DOHH2 (cell line): ENCODE results near the gene CATSPERD.

Experiments used
- H3F3A ChIP-seq: fragments of 200-600 bp; sonication (generic), shearing (Covaris generic); 2 replicates; pipeline ENCODE4 v1.6.0; 2016; ENCODE audit warnings: antibody characterized with exemption, mild to moderate bottlenecking; ENCODE audit not compliant: control insufficient read depth, insufficient read depth
- H3K27ac ChIP-seq: fragments of 200-600 bp; sonication (generic); 2 replicates; pipeline ENCODE4 v1.5.1; 2014; ENCODE audit warnings: low read depth, mild to moderate bottlenecking, low read length, moderate library complexity
- H3K27me3 ChIP-seq: fragments of 200-600 bp; sonication (generic); 2 replicates; pipeline ENCODE4 v1.6.1; 2014; ENCODE audit warnings: mild to moderate bottlenecking, low read length, mixed read lengths; ENCODE audit not compliant: control insufficient read depth
- H3K36me3 ChIP-seq: fragments of 200-600 bp; sonication (generic); 2 replicates; pipeline ENCODE4 v1.6.1; 2014; ENCODE audit warnings: mild to moderate bottlenecking, low read length, moderate library complexity, mixed read lengths; ENCODE audit not compliant: control insufficient read depth
- H3K4me1 ChIP-seq: fragments of 200-600 bp; sonication (generic); 2 replicates; pipeline ENCODE4 v1.6.1; 2014; ENCODE audit warnings: mild to moderate bottlenecking, low read length, mixed read lengths; ENCODE audit not compliant: control insufficient read depth
- H3K4me2 ChIP-seq: fragments of 200-600 bp; sonication (generic); 2 replicates; pipeline ENCODE4 v1.6.0; 2014; ENCODE audit warnings: mild to moderate bottlenecking, low read length, moderate library complexity
- H3K4me3 ChIP-seq: fragments of 200-600 bp; sonication (generic); 2 replicates; pipeline ENCODE4 v1.5.1; 2014; ENCODE audit warnings: mild to moderate bottlenecking, low read length, mixed read lengths
- H3K79me2 ChIP-seq: fragments of 200-600 bp; sonication (generic); 2 replicates; pipeline ENCODE4 v1.6.1; 2014; ENCODE audit warnings: mild to moderate bottlenecking, low read length, mixed read lengths; ENCODE audit not compliant: control insufficient read depth
- H3K9me2 ChIP-seq: fragments of 200-600 bp; sonication (generic); replicated peaks from 2 replicates; pipeline ENCODE4 v1.6.1; 2014; ENCODE audit warnings: mild to moderate bottlenecking, low read length, mixed read lengths; ENCODE audit not compliant: control insufficient read depth
- H3K9me3 ChIP-seq: fragments of 200-600 bp; sonication (generic); 2 replicates; pipeline ENCODE4 v1.6.1; 2014; ENCODE audit warnings: antibody characterized with exemption, low read length, mixed read lengths; ENCODE audit not compliant: control insufficient read depth, insufficient read depth
- H4K20me1 ChIP-seq: fragments of 200-600 bp; sonication (generic); 2 replicates; pipeline ENCODE4 v1.6.0; 2014; ENCODE audit warnings: low read depth, mild to moderate bottlenecking, antibody characterized with exemption, low read length, moderate library complexity; ENCODE audit not compliant: control insufficient read depth, insufficient read depth
- CTCF ChIP-seq: fragments of 200-600 bp; sonication (generic); IDR thresholded peaks from one replicate; pipeline ENCODE4 v1.5.1; 2014; ENCODE audit warnings: antibody characterized with exemption, mild to moderate bottlenecking, low read depth, low read length; ENCODE audit not compliant: poor library complexity, severe bottlenecking
- EZH2phosphoT487 ChIP-seq: fragments of 200-600 bp; sonication (generic); IDR thresholded peaks from 2 replicates; pipeline ENCODE4 v1.6.1; 2017; ENCODE audit warnings: borderline replicate concordance, mild to moderate bottlenecking, antibody characterized with exemption, low read length, moderate library complexity, mixed read lengths

Gene CATSPERD

DNA sequence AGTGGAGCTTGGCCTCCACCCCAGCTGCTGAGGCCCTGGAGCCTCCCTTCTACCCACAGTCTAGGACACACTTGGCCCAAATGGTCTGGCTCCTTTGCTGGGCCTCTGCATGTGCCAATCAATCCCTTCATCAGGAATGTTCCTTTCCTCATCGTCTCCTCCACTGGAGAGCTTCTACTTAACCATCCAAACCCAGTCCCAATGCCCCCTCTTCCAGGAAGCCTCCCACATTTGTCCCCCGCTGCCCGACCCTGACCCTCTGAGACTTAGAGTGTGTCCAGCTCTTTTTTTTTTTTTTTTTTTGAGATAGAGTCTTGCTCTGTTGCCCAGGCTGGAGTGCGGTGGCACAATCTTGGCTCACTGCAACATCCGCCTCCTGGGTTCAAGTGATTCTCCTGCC, 68.0 kb downstream of the CATSPERD start:
- peaks cover 20% of the 10 kb centered on the region for H3K79me2 ChIP-seq
- H3F3A ChIP-seq = no peaks in the 10 kb centered on the region
- no peaks in the 10 kb centered on the region for H3K9me3 ChIP-seq
- no peak for TF ChIP-seq CTCF
- no peak for TF ChIP-seq EZH2phosphoT487
- no peak overlapping the region for H3K4me2 ChIP-seq
- 0 out of 2 replicates have a peak, but pooled peaks cover 4% of the 10 kb centered on the region for H4K20me1 ChIP-seq
- no peak overlapping the region for H3K4me3 ChIP-seq
- H3K4me1 ChIP-seq = peaks cover 11% of the 10 kb centered on the region
- peaks cover 59% of the 10 kb centered on the region for H3K36me3 ChIP-seq
- H3K27me3 ChIP-seq = no peaks in the 10 kb centered on the region
- no peak overlapping the region for H3K27ac ChIP-seq
- H3K9me2 ChIP-seq = no peaks in the 10 kb centered on the region

- Histone ChIP-seq H3K9me3 (no peaks in the 10 kb centered on the region), H3K27ac (no peak overlapping the region), H3K36me3 (peaks cover 59% of the 10 kb centered on the region), H3K27me3 (no peaks in the 10 kb centered on the region), H3K4me1 (peaks cover 11% of the 10 kb centered on the region), H3F3A (no peaks in the 10 kb centered on the region), H3K4me2 (peak overlapping the region; percentile 96), H3K79me2 (peaks cover 20% of the 10 kb centered on the region), H3K9me2 (no peaks in the 10 kb centered on the region), H4K20me1 (0 out of 2 replicates have a peak, but pooled peaks cover 4% of the 10 kb centered on the region), H3K4me3 (no peak overlapping the region)
- TF ChIP-seq EZH2phosphoT487 (no peak), CTCF (no peak)
Measured at GRCh38 chr19:5789351-5789761, 68.9 kb downstream of the CATSPERD start.

- TF ChIP-seq EZH2phosphoT487 = no peak
- no peak for TF ChIP-seq CTCF
- Histone ChIP-seq H3F3A (no peaks in the 10 kb centered on the region), H4K20me1 (0 out of 2 replicates have a peak, but pooled peaks cover 4% of the 10 kb centered on the region), H3K79me2 (peaks cover 20% of the 10 kb centered on the region), H3K9me3 (no peaks in the 10 kb centered on the region), H3K4me1 (peaks cover 11% of the 10 kb centered on the region), H3K4me2 (peak overlapping the region; percentile 96), H3K27me3 (no peaks in the 10 kb centered on the region), H3K36me3 (peaks cover 57% of the 10 kb centered on the region), H3K9me2 (no peaks in the 10 kb centered on the region), H3K27ac (no peak overlapping the region), H3K4me3 (peak overlapping the region; percentile 100)
Measured at GRCh38 chr19:5789886-5790558, 69.6 kb downstream of the CATSPERD start.
